ENCODE data around the gene CFAP410.

CFAP410 gene

DNA sequence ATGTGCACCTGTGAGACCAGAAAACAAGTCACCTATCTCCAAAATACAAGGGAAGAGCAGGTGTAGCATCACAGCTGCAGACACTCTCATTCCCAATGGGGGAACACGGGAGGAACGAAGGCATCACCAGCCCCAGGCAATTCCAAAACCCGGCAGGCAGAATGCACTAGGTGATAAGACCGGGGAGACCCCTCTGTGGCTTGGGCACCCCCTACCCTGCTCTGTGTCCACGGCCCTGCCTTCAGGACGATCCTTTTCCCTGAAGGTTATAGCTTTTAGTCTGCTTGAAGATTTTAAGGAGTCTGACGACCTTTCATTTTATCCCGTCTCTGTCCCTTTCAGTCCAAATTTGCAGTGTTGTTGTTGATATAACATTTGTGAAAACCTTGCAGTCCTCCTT is 33.4 kb upstream of the CFAP410 start:
- no peaks in the 10 kb centered on the region for H4K20me1 ChIP-seq (ENCODE audit: insufficient read depth, low read length)
- no peaks in the 10 kb centered on the region for H3K9me2 ChIP-seq (replicated peaks; ENCODE audit: insufficient read depth, low read length)
- peaks cover 4% of the 10 kb centered on the region; the same call in 1 of the 2 replicates for H3K4me1 ChIP-seq (ENCODE audit: low read length)
- no peaks in the 10 kb centered on the region for H3F3A ChIP-seq (ENCODE audit: insufficient read depth, low read length)
- H2AFZ ChIP-seq (ENCODE audit: low read length) = no peak overlapping the region
- no peak overlapping the region for H3K4me3 ChIP-seq (ENCODE audit: low read length)
- no peak for DNase-seq
- H3K27me3 ChIP-seq (replicated peaks; ENCODE audit: insufficient read depth, low read length) = peaks cover 94% of the 10 kb centered on the region
- no peak overlapping the region for H3K27ac ChIP-seq (ENCODE audit: low read length)
- no peak overlapping the region for H3K9ac ChIP-seq (ENCODE audit: low read length)
- TF ChIP-seq, protein P1, sequence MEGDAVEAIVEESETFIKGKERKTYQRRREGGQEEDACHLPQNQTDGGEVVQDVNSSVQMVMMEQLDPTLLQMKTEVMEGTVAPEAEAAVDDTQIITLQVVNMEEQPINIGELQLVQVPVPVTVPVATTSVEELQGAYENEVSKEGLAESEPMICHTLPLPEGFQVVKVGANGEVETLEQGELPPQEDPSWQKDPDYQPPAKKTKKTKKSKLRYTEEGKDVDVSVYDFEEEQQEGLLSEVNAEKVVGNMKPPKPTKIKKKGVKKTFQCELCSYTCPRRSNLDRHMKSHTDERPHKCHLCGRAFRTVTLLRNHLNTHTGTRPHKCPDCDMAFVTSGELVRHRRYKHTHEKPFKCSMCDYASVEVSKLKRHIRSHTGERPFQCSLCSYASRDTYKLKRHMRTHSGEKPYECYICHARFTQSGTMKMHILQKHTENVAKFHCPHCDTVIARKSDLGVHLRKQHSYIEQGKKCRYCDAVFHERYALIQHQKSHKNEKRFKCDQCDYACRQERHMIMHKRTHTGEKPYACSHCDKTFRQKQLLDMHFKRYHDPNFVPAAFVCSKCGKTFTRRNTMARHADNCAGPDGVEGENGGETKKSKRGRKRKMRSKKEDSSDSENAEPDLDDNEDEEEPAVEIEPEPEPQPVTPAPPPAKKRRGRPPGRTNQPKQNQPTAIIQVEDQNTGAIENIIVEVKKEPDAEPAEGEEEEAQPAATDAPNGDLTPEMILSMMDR (IDR thresholded peaks at IDR 0.05; ENCODE audit: low read length) = no peak
- no peak for TF ChIP-seq EZH2phosphoT487 (IDR thresholded peaks at IDR 0.05; ENCODE audit: low read length)
- no peak for TF ChIP-seq EZH2 (optimal IDR thresholded peaks at IDR 0.05; ENCODE audit: low read depth, low read length)
- H3K79me2 ChIP-seq (ENCODE audit: low read length) = no peaks in the 10 kb centered on the region
- H3K4me2 ChIP-seq (ENCODE audit: low read depth, low read length) = no peak overlapping the region
- no peaks in the 10 kb centered on the region for H3K9me3 ChIP-seq (replicated peaks; ENCODE audit: insufficient read depth, low read length)
- no peaks in the 10 kb centered on the region for H3K36me3 ChIP-seq (replicated peaks; ENCODE audit: insufficient read depth, low read length)

DNA sequence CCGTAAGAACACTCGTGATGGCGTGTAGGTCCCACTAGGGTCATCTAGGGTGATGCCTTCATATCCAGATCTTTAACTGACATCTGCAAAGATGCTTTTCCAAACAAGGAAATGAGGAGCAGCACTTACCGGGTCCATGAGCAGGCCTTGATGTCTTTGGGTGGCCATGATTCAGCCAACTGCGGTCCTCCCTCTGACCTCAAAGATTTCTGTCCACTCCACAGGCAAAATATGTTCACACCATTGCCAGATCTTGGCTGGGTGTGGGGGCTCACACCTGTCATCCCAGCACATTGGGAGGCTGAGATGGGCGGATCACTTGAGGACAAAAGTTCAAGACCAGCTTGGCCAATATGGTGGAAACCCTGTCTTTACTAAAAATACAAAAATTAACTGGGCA is 32.4 kb upstream of the CFAP410 start:
- Histone ChIP-seq H3K9ac (ENCODE audit: low read length) (no peak overlapping the region), H2AFZ (ENCODE audit: low read length) (no peak overlapping the region), H3K4me2 (ENCODE audit: low read depth, low read length) (no peak overlapping the region), H3K79me2 (ENCODE audit: low read length) (no peaks in the 10 kb centered on the region), H3K9me3 (replicated peaks; ENCODE audit: insufficient read depth, low read length) (no peaks in the 10 kb centered on the region), H3F3A (ENCODE audit: insufficient read depth, low read length) (no peaks in the 10 kb centered on the region), H3K36me3 (replicated peaks; ENCODE audit: insufficient read depth, low read length) (no peaks in the 10 kb centered on the region), H3K9me2 (replicated peaks; ENCODE audit: insufficient read depth, low read length) (no peaks in the 10 kb centered on the region), H3K27ac (ENCODE audit: low read length) (no peak overlapping the region), H4K20me1 (ENCODE audit: insufficient read depth, low read length) (no peaks in the 10 kb centered on the region), H3K27me3 (replicated peaks; ENCODE audit: insufficient read depth, low read length) (peaks cover 94% of the 10 kb centered on the region), H3K4me1 (ENCODE audit: low read length) (peaks cover 4% of the 10 kb centered on the region; the same call in 1 of the 2 replicates), H3K4me3 (ENCODE audit: low read length) (no peak overlapping the region)
- TF ChIP-seq EZH2phosphoT487 (IDR thresholded peaks at IDR 0.05; ENCODE audit: low read length) (no peak), EZH2 (optimal IDR thresholded peaks at IDR 0.05; ENCODE audit: low read depth, low read length) (no peak)
- TF ChIP-seq, protein P1 (IDR thresholded peaks at IDR 0.05; ENCODE audit: low read length) = no peak
- no peak for DNase-seq

DNA sequence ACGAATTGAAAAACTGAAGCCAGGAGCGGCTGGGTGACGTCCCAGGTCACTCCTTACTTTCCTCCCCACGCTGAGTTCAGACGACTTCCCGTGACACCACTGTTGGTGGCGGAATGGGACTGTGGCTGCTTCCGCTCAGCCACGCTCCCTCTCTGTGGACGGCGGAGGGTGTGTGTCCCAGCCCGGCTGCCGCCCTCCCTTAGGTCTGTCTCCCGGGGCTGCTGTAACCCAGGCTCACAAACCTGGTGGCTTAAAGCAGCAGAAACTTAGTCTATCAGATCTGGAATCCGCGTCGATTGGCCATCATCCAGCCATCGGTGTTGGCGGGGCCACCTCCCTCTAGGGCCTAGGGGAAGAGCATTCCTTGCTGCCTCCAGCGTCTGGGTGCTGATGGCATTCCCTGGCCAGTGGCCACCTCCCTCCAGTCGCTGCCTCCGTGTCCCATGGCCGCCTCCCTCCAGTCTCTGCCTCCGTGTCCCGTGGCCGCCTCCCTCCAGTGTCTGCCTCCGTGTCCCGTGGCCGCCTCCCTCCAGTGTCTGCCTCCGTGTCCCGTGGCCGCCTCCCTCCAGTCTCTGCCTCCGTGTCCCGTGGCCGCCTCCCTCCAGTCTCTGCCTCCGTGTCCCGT is 31.7 kb upstream of the CFAP410 start:
- Histone ChIP-seq H3K9ac (ENCODE audit: low read length) (no peak overlapping the region), H3K4me3 (ENCODE audit: low read length) (no peak overlapping the region), H3K36me3 (replicated peaks; ENCODE audit: insufficient read depth, low read length) (no peaks in the 10 kb centered on the region), H3K4me1 (ENCODE audit: low read length) (peaks cover 4% of the 10 kb centered on the region; the same call in 1 of the 2 replicates), H2AFZ (ENCODE audit: low read length) (no peak overlapping the region), H3F3A (ENCODE audit: insufficient read depth, low read length) (no peaks in the 10 kb centered on the region), H3K9me2 (replicated peaks; ENCODE audit: insufficient read depth, low read length) (no peaks in the 10 kb centered on the region), H3K9me3 (replicated peaks; ENCODE audit: insufficient read depth, low read length) (no peaks in the 10 kb centered on the region), H4K20me1 (ENCODE audit: insufficient read depth, low read length) (no peaks in the 10 kb centered on the region), H3K27ac (ENCODE audit: low read length) (no peak overlapping the region), H3K4me2 (ENCODE audit: low read depth, low read length) (no peak overlapping the region), H3K79me2 (ENCODE audit: low read length) (no peaks in the 10 kb centered on the region), H3K27me3 (replicated peaks; ENCODE audit: insufficient read depth, low read length) (peaks cover 94% of the 10 kb centered on the region)
- no peak for TF ChIP-seq EZH2phosphoT487 (IDR thresholded peaks at IDR 0.05; ENCODE audit: low read length)
- TF ChIP-seq, protein P1 (IDR thresholded peaks at IDR 0.05; ENCODE audit: low read length) = no peak
- TF ChIP-seq EZH2 (optimal IDR thresholded peaks at IDR 0.05; ENCODE audit: low read depth, low read length) = no peak
- DNase-seq = no peak

Measured in MM.1S (cell line).